Stimulated activated naive CD8-positive, alpha-beta T cell treated with anti-CD3 and anti-CD28 coated beads, Interleukin-15, Interleukin-2, amounts not matched to agents 100 U/mL and 50 U/mL, for 24 hours (primary cell): ENCODE results near the gene DNAJB8.

Source experiments
- ATAC-seq: fragments of 150-1000 bp; cut with Tn5 transposase; one replicate; pipeline ENCODE4 v1.10.0; 2021
- DNase-seq: peaks from one replicate; pipeline ENCODE4 v3.0.0; 2021

DNAJB8 gene

GRCh38 chr3:128493570-128494366 lies 27.1 kb upstream of the DNAJB8 start:
- DNase-seq (no peak), ATAC-seq (no peak)

GRCh38 chr3:128492671-128493569 lies 26.2 kb upstream of the DNAJB8 start, which contains the start of gene GATA2:
TSS of gene GATA2 (minus strand) at chr3:128493201. CDS start at chr3:128487031, 6,170 bp downstream.
- ATAC-seq (no peak), DNase-seq (peak; percentile 53)

GRCh38 chr3:128491941-128492670 lies 25.4 kb upstream of the DNAJB8 start:
- ATAC-seq (no peak), DNase-seq (no peak)

- ATAC-seq = no peak
- no peak for DNase-seq
Observed at GRCh38 chr3:128491691-128491940, 24.9 kb upstream of the DNAJB8 start.

GRCh38 chr3:128490915-128491690 lies 24.4 kb upstream of the DNAJB8 start:
- no peak for DNase-seq

GRCh38 chr3:128490650-128490914 lies 23.9 kb upstream of the DNAJB8 start:
- ATAC-seq = no peak
- DNase-seq = no peak

More at GRCh38 chr3:128490915-128491690, 24.4 kb upstream of the DNAJB8 start:
- no peak for ATAC-seq

- no peak for ATAC-seq
Observed at GRCh38 chr3:128489927-128490649, 23.4 kb upstream of the DNAJB8 start.

GRCh38 chr3:128489674-128489926 lies 22.9 kb upstream of the DNAJB8 start:
- DNase-seq (no peak), ATAC-seq (no peak)

More at GRCh38 chr3:128489927-128490649, 23.4 kb upstream of the DNAJB8 start:
- no peak for DNase-seq

- DNase-seq (peak; percentile 52), ATAC-seq (no peak)
Observed at GRCh38 chr3:128488991-128489673, 22.4 kb upstream of the DNAJB8 start.

- no peak for ATAC-seq
- no peak for DNase-seq
Observed at GRCh38 chr3:128488636-128488990, 21.9 kb upstream of the DNAJB8 start.

GRCh38 chr3:128487813-128488635 lies 21.3 kb upstream of the DNAJB8 start:
- peak; percentile 57 for DNase-seq

GRCh38 chr3:128487538-128487812 lies 20.8 kb upstream of the DNAJB8 start:
- peak; percentile 2 for ATAC-seq
- DNase-seq = no peak

More at GRCh38 chr3:128487813-128488635, 21.3 kb upstream of the DNAJB8 start:
- ATAC-seq = peak; percentile 25

GRCh38 chr3:128486681-128487537 lies 20.2 kb upstream of the DNAJB8 start:
- ATAC-seq = no peak
- DNase-seq = no peak

GRCh38 chr3:128486205-128486628 lies 19.5 kb upstream of the DNAJB8 start:
- no peak for ATAC-seq
- no peak for DNase-seq

- ATAC-seq = no peak
- DNase-seq = no peak
Observed at GRCh38 chr3:128485282-128486204, 18.9 kb upstream of the DNAJB8 start.

GRCh38 chr3:128484404-128485281 lies 18.0 kb upstream of the DNAJB8 start:
- ATAC-seq = no peak
- DNase-seq = no peak
